ENCODE results near the gene WNT3. TPM values are rescaled to one million over a fixed set of nuclear protein-coding genes. Genes with fewer than 3 reads are reported as not detected.

Gene WNT3
- total RNA-seq, 1 experiment from 2014 or later = 5.5 TPM

- H4K20me1 ChIP-seq (ENCODE audit: insufficient read depth) = no peaks in the 10 kb centered on the region
- H3K36me3 ChIP-seq (ENCODE audit: control insufficient read depth in 1 of 2, insufficient read depth in 2 of 2, low read length in 2 of 2) = no peaks in the 10 kb centered on the region
- no peaks in the 10 kb centered on the region for H3K9me2 ChIP-seq (ENCODE audit: insufficient read depth)
- ChIA-PET POLR2A (no interaction called here), RAD21 (ENCODE audit: low non-redundant PET in 1 of 2, low total read pairs in 2 of 2, uncharacterized antibody in 2 of 2, unreplicated experiment in 2 of 2) (no interaction called here), CTCF (no interaction called here)
- no peak overlapping the region for H3K4me3 ChIP-seq (replicated peaks in 1 of 2; ENCODE audit: low read depth in 1 of 2, low read length in 2 of 2)
- BruUV-seq (replicated peaks) = no TSS peak
- no peak overlapping the region for H3K4me2 ChIP-seq (ENCODE audit: low read length)
- H3K9ac ChIP-seq (ENCODE audit: low read length) = no peak overlapping the region
- H3K4me1 ChIP-seq (ENCODE audit: control insufficient read depth in 1 of 2, insufficient read depth in 2 of 2, low read length in 2 of 2) = peaks cover 11 to 17% of the 10 kb centered on the region in 2 experiments
- ATAC-seq = no peak
- no peaks in the 10 kb centered on the region for H3K9me3 ChIP-seq (ENCODE audit: control insufficient read depth in 1 of 2, insufficient read depth in 1 of 2, low read depth in 1 of 2, low read length in 2 of 2)
- H3K27ac ChIP-seq (ENCODE audit: low read depth, low read length) = no peak overlapping the region
- TF ChIP-seq EZH2 (IDR thresholded peaks at IDR 0.05) = no peak
- no peak for TF ChIP-seq MAX (IDR thresholded peaks at IDR 0.05)
- no peak for TF ChIP-seq POLR2AphosphoS5 (IDR thresholded peaks at IDR 0.05; ENCODE audit: low read depth, low read length)
- no peak for TF ChIP-seq RAD21 (IDR thresholded peaks at IDR 0.05; ENCODE audit: low read depth)
- no peak for TF ChIP-seq CEBPB (IDR thresholded peaks at IDR 0.05; ENCODE audit: low read depth)
- TF ChIP-seq TCF7L2 (IDR thresholded peaks at IDR 0.05; ENCODE audit: borderline replicate concordance, extremely low read depth, insufficient read depth, insufficient read length) = no peak
- no peak for TF ChIP-seq ZBTB33 (IDR thresholded peaks at IDR 0.05; ENCODE audit: extremely low read depth, insufficient replicate concordance, low read length)
- no peak for TF ChIP-seq JUND (IDR thresholded peaks at IDR 0.05)
- no peak for TF ChIP-seq FOSL1 (IDR thresholded peaks at IDR 0.05; ENCODE audit: low read depth)
- TF ChIP-seq ZFX (IDR thresholded peaks at IDR 0.05) = no peak
- TF ChIP-seq SP1 (IDR thresholded peaks at IDR 0.05; ENCODE audit: low read depth) = no peak
- no peak for TF ChIP-seq SRF (IDR thresholded peaks at IDR 0.05; ENCODE audit: low read depth)
- TF ChIP-seq CTCF (IDR thresholded peaks at IDR 0.05 in 2 of 3, conservative IDR thresholded peaks at IDR 0.05 in 1 of 3; ENCODE audit: borderline replicate concordance in 1 of 3, insufficient read depth in 1 of 3, low read depth in 2 of 3, low read length in 2 of 3) = no peak
- TF ChIP-seq CBX3 (IDR thresholded peaks at IDR 0.05; ENCODE audit: low read depth) = no peak
- TF ChIP-seq ZNF274 (IDR thresholded peaks at IDR 0.05; ENCODE audit: low read depth, low read length) = no peak
- no peak for TF ChIP-seq EGR1 (IDR thresholded peaks at IDR 0.05; ENCODE audit: low read depth)
- no peaks in the 10 kb centered on the region for H3K79me2 ChIP-seq (ENCODE audit: insufficient read depth, low read length)
- no peak overlapping the region for H2AFZ ChIP-seq (ENCODE audit: low read depth, low read length, poor library complexity, severe bottlenecking)
- intact Hi-C loops (cut with micrococcal nuclease) = no loop called here
- DNase-seq (ENCODE audit: low read depth, low spot score) = no peak
- H3K27me3 ChIP-seq (ENCODE audit: insufficient read depth, low read length) = no peaks in the 10 kb centered on the region
Observed at GRCh38 chr17:46745376-46745775, 73.1 kb downstream of the WNT3 start.

Measured in HCT116 (cell line).